Inflammatory macrophage treated with lipopolysaccharide for 1 hour (primary cell): ENCODE data around the gene LIN37.
A peak's percentile ranks its signal among the peaks of the same experiment; 100 is the strongest.

Source experiments
- DNase-seq, 2 donors: peaks; one replicate each; pipeline ENCODE4 v3.0.0-alpha.2; 2020 to 2022

LIN37 gene

GRCh38 chr19:35736913-35737886, 11.2 kb upstream of the LIN37 start:
- no peak for DNase-seq

- no peak for DNase-seq
Observed at GRCh38 chr19:35738021-35738886, 10.1 kb upstream of the LIN37 start.

- no peak for DNase-seq
Observed at GRCh38 chr19:35738887-35739229, 9.5 kb upstream of the LIN37 start.

- DNase-seq, result no peak
Observed at GRCh38 chr19:35739275-35740107, 8.9 kb upstream of the LIN37 start.

GRCh38 chr19:35740108-35740422, 8.3 kb upstream of the LIN37 start:
- no peak for DNase-seq

- DNase-seq, result peak; percentile 95 to 97
Observed at GRCh38 chr19:35740423-35741202, 7.8 kb upstream of the LIN37 start.

GRCh38 chr19:35741203-35741515, 7.2 kb upstream of the LIN37 start:
- no peak for DNase-seq

- DNase-seq, result peak; percentile 89 to 91
Observed at GRCh38 chr19:35742121-35742724, 6.2 kb upstream of the LIN37 start, which contains the start of gene IGFLR1. Gene IGFLR1 (minus strand): TSS chr19:35742452. CDS start chr19:35741180, 1,272 bp downstream.

- no peak for DNase-seq
Observed at GRCh38 chr19:35743640-35744429, 4.5 kb upstream of the LIN37 start.

GRCh38 chr19:35744430-35745327, 3.7 kb upstream of the LIN37 start:
- DNase-seq, result peak; percentile 95 to 98

- DNase-seq, result peak; percentile 99
Observed at GRCh38 chr19:35745328-35746086, 2.9 kb upstream of the LIN37 start, which contains the start of the genes PSENEN and U2AF1L4. Gene PSENEN (plus strand): TSS chr19:35745651. CDS start chr19:35745931, 280 bp downstream. Gene U2AF1L4 (minus strand): TSS chr19:35745418. CDS start chr19:35745391, 27 bp downstream.

GRCh38 chr19:35746087-35746462, 2.3 kb upstream of the LIN37 start:
- DNase-seq, result no peak

- no peak for DNase-seq
Observed at GRCh38 chr19:35746531-35746930, 1.8 kb upstream of the LIN37 start.

GRCh38 chr19:35750167-35750566, 1.8 kb downstream of the LIN37 start:
- DNase-seq, result no peak

- peak; percentile 25 to 44 for DNase-seq
Observed at GRCh38 chr19:35751839-35752745, 3.7 kb downstream of the LIN37 start.

GRCh38 chr19:35752746-35753350, 4.5 kb downstream of the LIN37 start:
- no peak for DNase-seq
